A673 (cell line): ENCODE results near the gene HRH1. TPM values are rescaled to one million over a fixed set of nuclear protein-coding genes. Genes with fewer than 3 reads are reported as not detected.

Experiments used
- BruUV-seq: library from RNA; stranded (reverse); fragments of 400-500 nt; replicated peaks from 2 replicates; lab custom pipeline; 2021; lab: Mats Ljungman, UMichigan
- CTCF ChIA-PET: fragments of 300-600 bp; sonication (Branson Sonifier 250); formaldehyde crosslinking; loops from one replicate; lab custom pipeline; 2022; ENCODE audit warnings: antibody characterized with exemption; lab: Charles Lee
- POLR2A ChIA-PET: fragments of 300-600 bp; sonication (Branson Sonifier 250); formaldehyde crosslinking; loops from one replicate; lab custom pipeline; 2022; ENCODE audit warnings: antibody characterized with exemption; ENCODE audit not compliant: low non-redundant PET; lab: Charles Lee
- DNase-seq: peaks from one replicate; pipeline ENCODE4 v3.0.0-alpha.2; 2015; ENCODE audit warnings: low spot score
- H3K27ac ChIP-seq: fragments of 200-600 bp; sonication (generic); 2 replicates; pipeline ENCODE4 v1.5.1; 2016; ENCODE audit warnings: mixed run types, low read depth, mild to moderate bottlenecking, mixed read lengths, antibody characterized with exemption, low read length; ENCODE audit not compliant: poor library complexity, severe bottlenecking
- H3K27me3 ChIP-seq: fragments of 200-600 bp; sonication (generic); replicated peaks from 2 replicates; pipeline ENCODE4 v1.6.1; 2017; ENCODE audit warnings: mixed run types, low read depth, mild to moderate bottlenecking, mixed read lengths, antibody characterized with exemption, low read length; ENCODE audit not compliant: insufficient read depth, poor library complexity
- H3K36me3 ChIP-seq: fragments of 200-600 bp; sonication (generic); 2 replicates; pipeline ENCODE4 v1.6.1; 2016; ENCODE audit warnings: mixed run types, mild to moderate bottlenecking, mixed read lengths, antibody characterized with exemption, low read length; ENCODE audit not compliant: insufficient read depth, poor library complexity, severe bottlenecking
- H3K4me1 ChIP-seq: fragments of 200-600 bp; sonication (generic); 2 replicates; pipeline ENCODE4 v1.6.1; 2017; ENCODE audit warnings: mixed run types, mild to moderate bottlenecking, mixed read lengths, antibody characterized with exemption, low read length; ENCODE audit not compliant: insufficient read depth, poor library complexity, severe bottlenecking
- H3K4me3 ChIP-seq: fragments of 200-600 bp; sonication (generic); 2 replicates; pipeline ENCODE4 v1.5.1; 2016; ENCODE audit warnings: low read depth, mixed run types, mild to moderate bottlenecking, mixed read lengths, low read length; ENCODE audit not compliant: poor library complexity, severe bottlenecking
- H3K9me3 ChIP-seq: fragments of 200-600 bp; sonication (generic); 2 replicates; pipeline ENCODE4 v1.6.1; 2016; ENCODE audit warnings: mixed run types, low read depth, mild to moderate bottlenecking, mixed read lengths, antibody characterized with exemption, low read length; ENCODE audit not compliant: poor library complexity, severe bottlenecking
- CTCF ChIP-seq: fragments of 300-800, 200-600 bp; sonication (generic); conservative IDR thresholded peaks from 2 replicates; pipeline ENCODE4 v1.5.1; 2017; ENCODE audit warnings: low read depth, mild to moderate bottlenecking, antibody characterized with exemption, low read length, moderate library complexity, mixed read lengths
- EZH2 ChIP-seq: fragments of 200-600 bp; sonication (generic); IDR thresholded peaks from 2 replicates; pipeline ENCODE4 v1.6.1; 2017; ENCODE audit warnings: borderline replicate concordance, low read depth, mild to moderate bottlenecking, mixed read lengths, antibody characterized with exemption, low read length; ENCODE audit not compliant: poor library complexity, severe bottlenecking
- intact Hi-C: fragments of 100-400 bp; cut with micrococcal nuclease; formaldehyde crosslinking; loops from one replicate; pipeline ENCODE4 v1.10.0; 2022; ENCODE audit not compliant: unreplicated experiment
- total RNA-seq: library from RNA; stranded (reverse); gene quantifications from 2 replicates; pipeline ENCODE4 v1.2.3, GENCODE V29; 2021

The HRH1 gene
- total RNA-seq, 1 experiment from 2014 or later = 0.92 TPM

GRCh38 chr3:11137627-11137959 is 16.7 kb upstream of the HRH1 start:
- intact Hi-C loops = no loop called here
- TF ChIP-seq CTCF = no peak
- TF ChIP-seq EZH2 = no peak
- no TSS peak for BruUV-seq
- Histone ChIP-seq H3K9me3 (no peaks in the 10 kb centered on the region), H3K36me3 (no peaks in the 10 kb centered on the region), H3K4me3 (no peak overlapping the region), H3K4me1 (no peaks in the 10 kb centered on the region), H3K27ac (no peak overlapping the region), H3K27me3 (no peaks in the 10 kb centered on the region)
- DNase-seq = no peak
- ChIA-PET POLR2A (no interaction called here), CTCF (no interaction called here)

GRCh38 chr3:11138371-11138770 is 15.9 kb upstream of the HRH1 start:
- intact Hi-C loops = no loop called here
- BruUV-seq = no TSS peak
- Histone ChIP-seq H3K36me3 (no peaks in the 10 kb centered on the region), H3K27ac (no peak overlapping the region), H3K27me3 (no peaks in the 10 kb centered on the region), H3K9me3 (no peaks in the 10 kb centered on the region), H3K4me3 (no peak overlapping the region), H3K4me1 (no peaks in the 10 kb centered on the region)
- ChIA-PET CTCF (no interaction called here), POLR2A (no interaction called here)
- no peak for DNase-seq
- no peak for TF ChIP-seq CTCF
- TF ChIP-seq EZH2 = no peak

- no TSS peak for BruUV-seq
- Histone ChIP-seq H3K4me1 (no peaks in the 10 kb centered on the region), H3K4me3 (no peak overlapping the region), H3K27me3 (no peaks in the 10 kb centered on the region), H3K9me3 (no peaks in the 10 kb centered on the region), H3K36me3 (no peaks in the 10 kb centered on the region), H3K27ac (no peak overlapping the region)
- DNase-seq = no peak
- CTCF ChIA-PET = no interaction called here
- intact Hi-C loops = no loop called here
- TF ChIP-seq EZH2 = no peak
- TF ChIP-seq CTCF = no peak
- POLR2A ChIA-PET = no interaction called here
Measured at GRCh38 chr3:11140030-11140712, 14.1 kb upstream of the HRH1 start.
